Panc1 (cell line): Measurements from ENCODE around the gene SLC10A1.

ENCODE experiments used
- CTCF ChIP-seq: fragments of 450-650 bp; IDR thresholded peaks from 2 replicates; pipeline ENCODE4 v1.5.1; 2017; ENCODE audit warnings: mild to moderate bottlenecking
- POLR2AphosphoS5 ChIP-seq: IDR thresholded peaks from 2 replicates; pipeline ENCODE4 v1.6.1; 2012; ENCODE audit warnings: mild to moderate bottlenecking, low read depth, low read length, moderate library complexity
- REST ChIP-seq, 2 experiments: IDR thresholded peaks; 2 replicates each; pipeline ENCODE4 v1.6.1; 2011 to 2012; ENCODE audit warnings: low read depth in 2 of 2, control low read depth in 1 of 2, low read length in 1 of 2, mild to moderate bottlenecking in 1 of 2, moderate library complexity in 1 of 2; ENCODE audit not compliant: insufficient read depth in 1 of 2

GRCh38 chr14:69753860-69754259 is 43.2 kb downstream of the SLC10A1 start:
- no peak for TF ChIP-seq CTCF
- no peak for TF ChIP-seq REST (IDR thresholded peaks at IDR 0.05; ENCODE audit: insufficient read depth in 1 of 2, low read depth in 2 of 2, low read length in 1 of 2)
- no peak for TF ChIP-seq POLR2AphosphoS5
